SU-DHL-6 (cell line): ENCODE data around the gene PALS2.

Experiments
- EZH2phosphoT487 ChIP-seq: fragments of 200-600 bp; sonication (generic), shearing (Covaris generic); conservative IDR thresholded peaks from 2 replicates; pipeline ENCODE4 v1.6.1; 2018; ENCODE audit warnings: mild to moderate bottlenecking, antibody characterized with exemption, low read length, moderate library complexity, mixed read lengths
- TF ChIP-seq, protein P1 (sequence below): fragments of 200-600 bp; sonication (generic); IDR thresholded peaks from one replicate; pipeline ENCODE4 v1.5.1; 2017; ENCODE audit warnings: antibody characterized with exemption, mild to moderate bottlenecking, low read length, moderate library complexity; ENCODE audit not compliant: insufficient read depth, poor library complexity, severe bottlenecking

DNA sequence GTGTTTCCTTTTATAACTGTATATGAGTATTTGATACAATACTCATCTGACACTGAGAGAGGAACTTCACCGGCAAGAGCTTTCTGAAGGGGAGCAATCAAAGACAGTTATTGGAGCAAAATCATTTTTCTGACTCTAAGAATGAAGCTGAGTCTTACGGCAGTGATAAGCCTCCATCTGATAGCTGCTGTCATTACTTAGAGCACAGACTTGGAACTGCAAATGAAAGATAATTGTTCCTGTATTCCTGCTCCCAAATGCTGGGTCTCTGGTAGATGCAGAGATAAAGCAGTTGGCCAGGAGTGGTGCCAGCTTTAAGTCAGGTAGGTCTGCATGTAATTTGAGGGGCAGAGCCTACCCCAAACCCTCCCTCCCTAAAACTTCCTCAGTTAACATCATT lies 2.3 kb upstream of the PALS2 start:
- TF ChIP-seq, protein P1, sequence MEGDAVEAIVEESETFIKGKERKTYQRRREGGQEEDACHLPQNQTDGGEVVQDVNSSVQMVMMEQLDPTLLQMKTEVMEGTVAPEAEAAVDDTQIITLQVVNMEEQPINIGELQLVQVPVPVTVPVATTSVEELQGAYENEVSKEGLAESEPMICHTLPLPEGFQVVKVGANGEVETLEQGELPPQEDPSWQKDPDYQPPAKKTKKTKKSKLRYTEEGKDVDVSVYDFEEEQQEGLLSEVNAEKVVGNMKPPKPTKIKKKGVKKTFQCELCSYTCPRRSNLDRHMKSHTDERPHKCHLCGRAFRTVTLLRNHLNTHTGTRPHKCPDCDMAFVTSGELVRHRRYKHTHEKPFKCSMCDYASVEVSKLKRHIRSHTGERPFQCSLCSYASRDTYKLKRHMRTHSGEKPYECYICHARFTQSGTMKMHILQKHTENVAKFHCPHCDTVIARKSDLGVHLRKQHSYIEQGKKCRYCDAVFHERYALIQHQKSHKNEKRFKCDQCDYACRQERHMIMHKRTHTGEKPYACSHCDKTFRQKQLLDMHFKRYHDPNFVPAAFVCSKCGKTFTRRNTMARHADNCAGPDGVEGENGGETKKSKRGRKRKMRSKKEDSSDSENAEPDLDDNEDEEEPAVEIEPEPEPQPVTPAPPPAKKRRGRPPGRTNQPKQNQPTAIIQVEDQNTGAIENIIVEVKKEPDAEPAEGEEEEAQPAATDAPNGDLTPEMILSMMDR, result no peak
- no peak for TF ChIP-seq EZH2phosphoT487
